HG03175 (cell line): ENCODE measurements around the gene RIMS1.

Source experiments
- ATAC-seq: cut with Tn5 transposase; IDR thresholded peaks from one replicate; pipeline ENCODE4 v1.9.1; 2021; ENCODE audit warnings: mild to moderate bottlenecking, moderate library complexity; ENCODE audit not compliant: unreplicated experiment

RIMS1 gene

GRCh38 chr6:72403413-72403812 lies 517.1 kb downstream of the RIMS1 start:
- ATAC-seq, result no peak

GRCh38 chr6:72406517-72406916 lies 520.2 kb downstream of the RIMS1 start:
- ATAC-seq, result no peak

- ATAC-seq, result no peak
Observed at GRCh38 chr6:72410769-72411168, 524.4 kb downstream of the RIMS1 start.

- peak; percentile 89 for ATAC-seq
Observed at GRCh38 chr6:72411872-72412708, 525.7 kb downstream of the RIMS1 start.

GRCh38 chr6:72412709-72413044 lies 526.3 kb downstream of the RIMS1 start:
- ATAC-seq, result no peak

GRCh38 chr6:72413884-72414283 lies 527.5 kb downstream of the RIMS1 start:
- no peak for ATAC-seq

- ATAC-seq, result no peak
Observed at GRCh38 chr6:72414657-72415056, 528.3 kb downstream of the RIMS1 start.

- ATAC-seq, result no peak
Observed at GRCh38 chr6:72416744-72417465, 530.6 kb downstream of the RIMS1 start.

GRCh38 chr6:72417759-72418158 lies 531.4 kb downstream of the RIMS1 start:
- ATAC-seq, result no peak

GRCh38 chr6:72418495-72418894 lies 532.1 kb downstream of the RIMS1 start:
- ATAC-seq, result no peak

- ATAC-seq, result no peak
Observed at GRCh38 chr6:72419966-72420365, 533.6 kb downstream of the RIMS1 start.

- ATAC-seq, result no peak
Observed at GRCh38 chr6:72420409-72420808, 534.1 kb downstream of the RIMS1 start.

GRCh38 chr6:72421387-72421786 lies 535.0 kb downstream of the RIMS1 start:
- no peak for ATAC-seq

- ATAC-seq, result no peak
Observed at GRCh38 chr6:72422171-72422570, 535.8 kb downstream of the RIMS1 start.

GRCh38 chr6:72424476-72424875 lies 538.1 kb downstream of the RIMS1 start:
- no peak for ATAC-seq

GRCh38 chr6:72425003-72425681 lies 538.8 kb downstream of the RIMS1 start:
- ATAC-seq, result no peak

GRCh38 chr6:72440611-72441010 lies 554.3 kb downstream of the RIMS1 start:
- ATAC-seq, result no peak

GRCh38 chr6:72446430-72446829 lies 560.1 kb downstream of the RIMS1 start:
- ATAC-seq, result no peak
